UCSD-AML1 (cell line): ENCODE data around the gene RTTN.
"Not testable (repeated sequence)": the region's sequence is repeated elsewhere in the genome, so short reads cannot be mapped to it uniquely, and the experiment has no call there.

ENCODE experiments used
- DNase-seq: peaks from one replicate; lab custom pipeline; 2025; ENCODE audit not compliant: unreplicated experiment; lab: John Stamatoyannopoulos, UW

Gene RTTN

GRCh38 chr18:70205421-70206397 is at the start of gene RTTN:
Gene RTTN (minus strand): TSS chr18:70205687. CDS start chr18:70205658, 29 bp downstream.
- DNase-seq, result peak; percentile 97

DNA sequence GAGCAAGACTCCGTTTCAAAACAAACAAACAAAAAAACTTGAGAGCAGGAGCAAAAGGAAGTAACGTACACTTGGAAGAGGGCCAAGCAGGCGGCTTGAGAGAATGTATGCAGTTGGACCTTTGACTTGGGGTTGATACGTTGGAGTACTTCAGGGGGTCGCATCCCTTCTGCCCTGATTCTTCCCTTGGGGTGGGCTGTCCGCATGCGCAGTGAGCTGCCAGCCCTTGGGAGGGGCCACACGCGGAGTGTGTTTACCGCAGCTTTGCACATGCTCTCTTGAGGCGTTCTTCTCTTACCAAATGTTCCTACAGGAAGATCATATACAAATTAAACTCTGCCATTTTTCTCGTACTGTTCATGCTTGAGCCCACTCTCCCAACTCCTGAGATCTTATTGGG is 45.3 kb upstream of the RTTN start:
- DNase-seq, result no peak

GRCh38 chr18:70249861-70250260 is 44.4 kb upstream of the RTTN start:
- DNase-seq, result not testable (repeated sequence)

DNA sequence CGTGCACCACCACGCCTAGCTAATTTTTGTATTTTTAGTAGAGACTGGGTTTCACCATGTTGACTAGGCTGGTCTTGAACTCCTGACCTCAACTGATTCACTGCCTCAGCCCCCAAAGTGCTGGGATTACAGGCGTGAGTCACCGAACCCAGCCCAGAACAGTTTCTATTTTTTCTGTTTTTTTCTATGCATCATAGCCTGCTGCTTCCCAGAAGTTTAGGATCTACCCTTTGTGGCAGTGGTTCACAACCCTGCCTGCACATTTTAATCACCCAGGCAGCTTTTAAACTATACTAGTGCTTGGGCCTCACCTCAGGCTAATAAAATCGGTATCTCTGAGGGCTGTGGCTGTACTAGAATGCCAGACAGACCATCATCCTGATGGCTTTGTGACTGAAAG is 43.6 kb upstream of the RTTN start:
- DNase-seq, result no peak

- no peak for DNase-seq
These were observed 40.6 kb upstream of the RTTN start for GRCh38 chr18:70246061-70246466.

DNA sequence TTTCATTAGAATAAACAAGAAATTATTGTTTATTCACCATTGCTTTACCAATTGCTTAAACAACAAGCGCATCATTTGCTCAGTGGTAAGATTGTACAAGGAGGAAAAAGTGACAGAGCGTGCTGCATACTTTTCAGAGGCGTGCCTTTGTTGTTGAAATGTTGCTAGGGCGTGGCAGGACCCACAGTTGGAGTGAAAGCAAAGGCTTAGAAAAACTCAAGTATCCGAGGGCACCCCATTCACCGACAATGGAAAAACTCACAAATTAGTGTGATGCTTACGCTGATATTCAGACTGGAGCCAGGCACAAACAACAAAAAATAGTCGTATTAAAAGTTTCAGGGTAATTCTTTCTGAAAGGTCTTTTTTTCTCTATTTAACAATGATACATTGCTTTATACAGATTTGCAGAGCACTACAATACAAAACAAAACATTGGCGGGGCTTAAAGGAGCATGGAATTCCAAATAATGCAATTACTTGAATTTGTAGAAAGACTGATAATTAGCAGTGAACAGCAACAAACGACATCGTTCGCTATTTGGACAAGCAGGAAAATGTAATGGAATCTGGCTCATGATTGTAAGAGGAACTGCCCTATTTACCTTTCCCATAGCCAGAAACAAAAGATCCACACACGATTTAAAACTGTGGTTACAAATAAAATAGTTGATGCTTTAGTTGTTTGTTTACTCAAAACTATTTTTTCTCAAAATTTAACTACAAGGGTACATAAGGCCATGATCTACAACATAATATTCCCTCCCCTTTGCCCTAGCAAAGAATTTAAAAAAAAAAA is 37.8 kb upstream of the RTTN start:
- no peak for DNase-seq

DNA sequence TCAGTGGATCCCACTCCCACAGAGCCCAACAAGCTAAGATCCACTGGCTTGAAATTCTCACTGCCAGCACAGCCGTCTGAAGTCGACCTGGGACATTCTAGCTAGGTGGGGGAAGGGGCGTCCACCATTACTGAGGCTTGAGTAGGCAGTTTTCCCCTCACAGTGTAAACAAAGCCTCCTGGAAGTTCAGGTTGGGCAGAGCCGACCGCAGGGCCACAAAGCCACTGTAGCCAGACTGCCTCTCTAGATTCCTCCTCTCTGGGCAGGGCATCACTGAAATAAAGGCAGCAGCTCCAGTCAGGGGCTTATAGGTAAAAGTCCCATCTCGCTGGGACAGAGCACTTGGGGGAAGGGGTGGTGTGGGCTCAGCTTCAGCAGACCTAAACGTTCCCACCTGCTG is 31.4 kb upstream of the RTTN start:
- DNase-seq, result not testable (repeated sequence)

DNA sequence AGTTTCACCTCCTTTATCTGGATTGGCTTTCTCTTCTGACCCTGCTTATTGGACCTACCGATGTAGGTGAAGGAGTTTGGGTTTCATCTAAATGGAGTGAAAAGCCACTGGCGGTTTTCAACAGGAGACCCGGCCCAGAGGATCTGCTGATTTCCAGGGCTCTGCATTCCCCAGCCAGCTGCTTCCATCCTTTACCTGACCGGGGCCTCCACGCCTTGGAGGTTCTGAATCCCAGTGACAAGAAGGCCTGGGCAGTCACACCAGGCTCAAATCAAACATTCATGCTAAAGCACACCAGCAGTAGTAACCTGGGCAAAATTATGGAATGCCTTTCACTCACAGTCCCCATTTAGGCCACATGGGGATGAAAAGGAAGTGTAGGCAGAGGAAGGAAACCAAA is 30.0 kb upstream of the RTTN start:
- DNase-seq, result no peak

DNA sequence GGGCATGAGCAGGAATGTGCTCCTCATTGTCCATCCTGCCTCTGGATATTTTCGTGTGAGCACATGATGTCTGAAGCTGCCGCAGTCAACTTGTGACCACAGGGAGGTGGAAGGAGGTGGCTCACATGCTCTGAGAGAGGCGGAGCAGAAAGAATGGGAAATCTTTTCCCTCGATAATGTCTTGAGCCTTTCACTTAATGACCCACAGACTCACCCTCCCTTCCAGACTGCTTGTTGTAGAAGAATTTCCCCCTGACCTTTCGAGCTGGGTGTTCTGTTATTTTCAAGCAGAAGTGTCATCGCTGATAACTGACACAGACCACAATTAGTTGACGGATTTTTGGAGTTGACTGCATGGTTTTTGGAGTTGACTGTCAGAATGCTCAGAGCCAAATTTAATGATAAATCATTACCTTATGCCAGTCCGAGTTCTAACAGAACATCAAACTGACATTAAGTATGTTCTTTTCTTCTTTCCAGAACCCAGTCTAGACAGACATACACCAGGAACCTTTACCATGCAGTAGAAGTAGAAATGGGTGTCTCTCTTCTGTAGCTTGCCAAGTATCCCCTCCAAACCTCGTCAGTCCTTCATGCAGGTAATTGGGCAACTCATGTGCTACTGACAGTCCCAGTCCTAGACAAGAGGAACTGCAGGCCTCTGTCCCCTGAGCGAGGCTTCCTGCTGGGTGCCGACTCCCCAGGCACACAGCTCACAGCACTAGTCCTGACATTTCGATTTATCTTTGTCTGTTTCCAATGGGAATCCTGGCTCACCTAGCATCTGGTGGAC is 29.4 kb upstream of the RTTN start:
- DNase-seq, result no peak

DNA sequence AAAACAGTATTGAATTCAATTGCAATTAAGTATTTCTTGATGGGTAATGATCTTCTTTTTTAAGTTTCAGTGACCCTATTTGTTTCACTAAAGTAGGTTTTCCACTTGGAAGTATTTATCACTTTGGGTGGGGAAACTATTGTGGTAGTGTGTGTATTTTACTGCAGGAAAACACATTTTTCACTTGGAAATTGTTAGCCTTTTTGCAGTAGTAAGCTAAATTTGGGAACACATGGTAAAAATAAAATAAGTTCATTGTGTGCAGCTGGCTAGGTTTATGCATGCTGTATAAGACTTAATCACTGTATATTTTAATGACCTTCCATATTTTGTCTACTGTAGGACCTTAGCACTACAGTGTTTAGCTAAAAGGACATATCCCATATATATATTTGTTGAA is 28.5 kb upstream of the RTTN start:
- DNase-seq, result no peak

DNA sequence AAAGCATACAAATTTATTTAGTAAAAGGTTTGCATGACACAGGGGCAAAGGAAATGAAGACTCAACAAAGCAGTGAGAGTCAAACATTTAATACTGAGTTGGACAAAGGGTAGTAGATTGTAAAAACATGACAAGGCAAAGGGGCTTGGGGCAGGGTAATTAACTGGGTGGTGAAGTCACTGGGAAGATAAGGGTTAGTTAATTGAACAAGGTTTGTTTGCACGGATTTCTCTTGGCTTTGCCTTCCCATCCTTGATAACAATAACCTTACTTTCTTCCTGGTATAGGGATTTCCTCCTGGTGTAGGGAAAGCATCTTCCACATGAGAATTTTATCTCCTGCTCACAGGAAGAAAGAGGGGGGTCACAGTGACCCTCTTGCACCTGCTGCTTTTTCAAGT is 26.8 kb upstream of the RTTN start:
- DNase-seq, result no peak

DNA sequence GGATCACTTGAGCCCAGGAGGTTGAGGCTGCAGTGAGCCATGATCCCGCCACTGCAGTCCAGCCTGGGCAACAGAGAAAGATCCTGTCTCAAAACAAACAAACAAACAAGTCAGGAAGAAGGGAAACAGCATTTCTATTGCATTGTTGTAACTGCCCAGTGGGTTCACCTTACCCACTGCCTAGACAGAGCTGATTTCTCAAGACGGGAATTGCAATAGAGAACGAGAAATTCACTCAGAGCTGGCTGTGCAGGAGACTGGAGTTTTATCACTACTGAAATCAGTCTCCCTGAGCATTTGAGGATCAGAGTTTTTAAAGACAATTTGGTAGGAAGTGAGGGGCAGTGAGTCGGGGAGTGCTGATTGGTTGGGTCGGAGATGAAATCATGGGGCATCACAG is 24.2 kb upstream of the RTTN start:
- no peak for DNase-seq

DNA sequence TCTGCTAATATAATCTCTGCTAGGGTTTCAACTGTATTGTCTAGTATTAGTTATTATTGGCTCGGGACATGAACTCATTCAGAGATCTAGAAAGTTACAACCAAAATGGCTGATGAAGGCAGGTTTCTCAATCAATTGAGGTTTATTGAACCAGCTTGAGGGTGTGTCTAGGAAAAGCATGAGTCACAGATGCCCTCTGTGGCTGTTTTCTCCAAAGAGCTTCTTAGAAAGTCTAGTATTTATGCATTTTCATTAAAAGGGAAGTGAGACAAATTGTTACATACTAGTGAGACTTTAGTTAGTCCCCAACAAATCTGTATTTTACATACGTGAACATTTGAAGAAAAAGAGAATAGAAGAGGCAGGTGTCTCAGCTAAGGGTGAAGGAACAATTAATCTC is 23.0 kb upstream of the RTTN start:
- DNase-seq, result no peak

- no peak for DNase-seq
These were observed 22.0 kb upstream of the RTTN start for GRCh38 chr18:70227438-70227837.

DNA sequence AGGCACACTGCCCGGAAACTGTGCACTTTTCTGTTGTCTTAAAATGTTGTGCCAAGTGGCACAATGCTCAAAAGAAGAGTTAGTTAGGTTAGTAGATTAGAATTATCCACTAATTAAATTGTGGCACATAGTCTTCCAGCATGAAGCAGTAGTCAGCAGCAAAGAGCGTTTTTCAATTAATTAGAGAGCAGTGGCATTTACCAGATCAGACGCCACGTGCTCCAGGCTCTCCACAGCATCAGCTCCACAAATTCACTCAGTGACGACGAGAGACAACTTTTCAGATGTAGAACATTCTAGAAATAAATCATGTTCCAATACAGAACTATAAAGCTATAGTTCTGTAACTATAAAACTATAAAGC is 16.4 kb upstream of the RTTN start:
- no peak for DNase-seq

GRCh38 chr18:70221156-70221914 is 15.8 kb upstream of the RTTN start:
- DNase-seq, result no peak

- no peak for DNase-seq
These were observed 15.1 kb upstream of the RTTN start for GRCh38 chr18:70220628-70221027.

DNA sequence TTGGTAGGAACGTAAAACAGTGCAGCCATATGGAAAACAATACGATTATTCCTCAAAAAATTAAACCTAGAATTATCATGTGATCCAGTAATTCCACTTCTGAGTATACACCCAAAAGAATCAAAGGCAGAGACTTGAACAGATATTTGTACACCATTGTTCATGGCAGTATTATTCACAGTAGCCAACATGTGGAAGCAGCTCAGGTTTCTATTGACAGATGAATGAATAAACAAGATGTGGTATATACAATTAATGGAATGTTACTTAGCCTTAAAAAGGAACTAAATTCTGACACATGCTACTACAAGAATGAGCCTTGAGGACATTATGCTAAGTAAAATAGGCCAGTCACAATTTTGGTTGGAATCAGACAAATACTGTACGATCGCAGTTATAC is 14.2 kb upstream of the RTTN start:
- DNase-seq, result no peak

DNA sequence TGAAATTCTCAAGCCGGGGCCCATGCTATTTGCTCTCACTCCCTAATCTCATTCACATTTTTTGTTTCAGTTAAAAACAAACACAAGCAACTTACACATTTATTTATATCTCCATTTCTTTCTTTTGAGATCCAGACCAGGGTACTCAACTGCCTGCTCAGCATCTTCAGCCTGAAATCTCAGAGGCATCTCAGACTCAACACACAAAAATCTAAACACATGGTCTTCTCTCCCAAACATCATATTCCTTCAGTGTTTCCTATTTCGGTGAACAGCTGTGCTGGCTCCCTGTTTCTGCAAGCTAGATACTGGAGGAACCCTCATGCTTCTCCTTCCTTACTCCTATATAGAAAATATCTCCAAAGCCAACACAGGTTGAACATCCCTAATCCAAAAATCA is 11.3 kb upstream of the RTTN start:
- no peak for DNase-seq

GRCh38 chr18:70207181-70207580 is 1.7 kb upstream of the RTTN start:
- DNase-seq, result no peak

DNA sequence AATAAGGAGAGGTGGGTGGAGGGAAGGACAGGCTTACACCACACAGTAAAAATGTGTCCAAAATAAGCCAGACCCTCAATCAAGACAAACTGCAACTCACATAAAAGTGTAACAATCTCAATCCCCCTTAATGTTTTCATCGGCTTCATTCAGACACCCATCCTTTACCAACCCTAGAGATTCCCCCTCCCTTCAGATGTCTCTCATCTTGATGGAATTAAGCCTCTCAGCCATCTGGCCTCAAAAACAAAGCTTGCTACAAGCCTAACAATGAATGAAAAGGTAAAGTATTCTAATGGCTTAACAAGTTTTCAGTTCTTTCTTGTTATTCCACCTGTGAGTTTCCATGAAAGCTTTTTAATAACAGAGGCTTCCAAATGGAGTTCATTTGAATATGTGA is 5.2 kb downstream of the RTTN start:
- DNase-seq, result no peak
